Testis (tissue), 3 donors: ENCODE measurements around the gene CCDC158. TPM values are rescaled to one million over a fixed set of nuclear protein-coding genes. Genes with fewer than 3 reads are reported as not detected.

Source experiments
- DNase-seq: peaks from one replicate; pipeline ENCODE4 v3.0.0-alpha.2; 2019
- H3K27ac ChIP-seq, 2 donors: fragments of 200-600 bp; sonication (generic); one replicate each; pipeline ENCODE4 v1.5.1; 2019
- H3K27me3 ChIP-seq: fragments of 200-600 bp; sonication (generic); one replicate; pipeline ENCODE4 v1.5.1; 2019
- H3K36me3 ChIP-seq: fragments of 200-600 bp; sonication (generic); one replicate; pipeline ENCODE4 v1.5.1; 2017; ENCODE audit warnings: low read depth; ENCODE audit errors: missing control alignments
- H3K4me1 ChIP-seq: fragments of 200-600 bp; sonication (generic); one replicate; pipeline ENCODE4 v1.5.1; 2019
- H3K4me3 ChIP-seq, 2 donors: fragments of 200-600 bp; sonication (generic); one replicate each; pipeline ENCODE4 v1.5.1; 2017 to 2019
- H3K9me3 ChIP-seq: fragments of 200-600 bp; sonication (generic); one replicate; pipeline ENCODE4 v1.5.1; 2017
- POLR2A ChIP-seq: fragments of 450-650 bp; IDR thresholded peaks from one replicate; pipeline ENCODE4 v1.6.1; 2017; ENCODE audit warnings: antibody characterized with exemption, mild to moderate bottlenecking, moderate library complexity
- WGBS, 2 donors: methylation state at CpG; one replicate each; pipeline ENCODE4 v1.1.5; 2018; 5-methylcytosine and 5-hydroxymethylcytosine counted together
- intact Hi-C: fragments of 100-400 bp; cut with DNase I; formaldehyde crosslinking; loops from one replicate; pipeline ENCODE4 v1.15.1; 2023; ENCODE audit warnings: low total_unique reads
- polyA plus RNA-seq: library from polyadenylated mRNA; stranded (reverse); fragments of 350-450 nt; fragmentation: Illumina TruSeq; extraction: RNeasy Lipid Tissue Mini Kit (QIAGEN cat#74804); gene quantifications from one replicate; pipeline ENCODE4 v1.2.3, GENCODE V29; 2014; ENCODE audit warnings: low read depth, low replicate concordance; ENCODE audit not compliant: insufficient read depth
- total RNA-seq, 2 donors: library from RNA; depleted of rRNA; stranded (reverse); fragments of >200 nt; gene quantifications; one replicate each; pipeline ENCODE4 v1.2.3, GENCODE V29; 2016
- TF ChIP-seq, protein P1 (sequence below), 3 experiments: fragments of 450-650 bp in 2 of 3; fragments of 200-600 bp in 1 of 3; sonication (generic) in 1 of 3; IDR thresholded peaks; one replicate each; pipeline ENCODE4 v1.5.1; 2016 to 2019; ENCODE audit warnings: antibody characterized with exemption in 3 of 3, mild to moderate bottlenecking in 2 of 3, moderate library complexity in 1 of 3

The CCDC158 gene
- total and polyA plus RNA-seq, 3 donors from 2014 or later: 20.0 to 51.9 (median 39.2) TPM

DNA sequence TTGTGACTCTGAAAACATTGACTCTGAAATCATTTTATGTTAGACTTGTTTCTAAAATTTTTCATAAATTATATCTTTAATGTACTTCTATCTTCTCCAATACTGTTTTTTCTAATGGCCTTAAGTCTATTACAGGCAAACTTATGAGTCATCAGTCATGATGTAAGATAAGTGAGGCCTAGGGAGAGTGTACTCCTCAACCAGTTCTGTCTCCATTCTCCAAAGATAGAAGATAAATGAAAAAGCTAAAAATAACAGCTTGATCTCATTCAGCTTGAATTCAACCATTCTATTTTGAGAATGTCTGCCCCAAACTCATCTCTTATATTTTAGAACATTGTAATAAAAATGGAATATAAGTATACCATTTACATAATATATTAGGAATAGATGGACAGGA, 79.9 kb downstream of the CCDC158 start:
- DNase-seq: no peak
- TF ChIP-seq, protein P1, sequence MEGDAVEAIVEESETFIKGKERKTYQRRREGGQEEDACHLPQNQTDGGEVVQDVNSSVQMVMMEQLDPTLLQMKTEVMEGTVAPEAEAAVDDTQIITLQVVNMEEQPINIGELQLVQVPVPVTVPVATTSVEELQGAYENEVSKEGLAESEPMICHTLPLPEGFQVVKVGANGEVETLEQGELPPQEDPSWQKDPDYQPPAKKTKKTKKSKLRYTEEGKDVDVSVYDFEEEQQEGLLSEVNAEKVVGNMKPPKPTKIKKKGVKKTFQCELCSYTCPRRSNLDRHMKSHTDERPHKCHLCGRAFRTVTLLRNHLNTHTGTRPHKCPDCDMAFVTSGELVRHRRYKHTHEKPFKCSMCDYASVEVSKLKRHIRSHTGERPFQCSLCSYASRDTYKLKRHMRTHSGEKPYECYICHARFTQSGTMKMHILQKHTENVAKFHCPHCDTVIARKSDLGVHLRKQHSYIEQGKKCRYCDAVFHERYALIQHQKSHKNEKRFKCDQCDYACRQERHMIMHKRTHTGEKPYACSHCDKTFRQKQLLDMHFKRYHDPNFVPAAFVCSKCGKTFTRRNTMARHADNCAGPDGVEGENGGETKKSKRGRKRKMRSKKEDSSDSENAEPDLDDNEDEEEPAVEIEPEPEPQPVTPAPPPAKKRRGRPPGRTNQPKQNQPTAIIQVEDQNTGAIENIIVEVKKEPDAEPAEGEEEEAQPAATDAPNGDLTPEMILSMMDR (IDR thresholded peaks at IDR 0.05): no peak
- TF ChIP-seq POLR2A: no peak

DNA sequence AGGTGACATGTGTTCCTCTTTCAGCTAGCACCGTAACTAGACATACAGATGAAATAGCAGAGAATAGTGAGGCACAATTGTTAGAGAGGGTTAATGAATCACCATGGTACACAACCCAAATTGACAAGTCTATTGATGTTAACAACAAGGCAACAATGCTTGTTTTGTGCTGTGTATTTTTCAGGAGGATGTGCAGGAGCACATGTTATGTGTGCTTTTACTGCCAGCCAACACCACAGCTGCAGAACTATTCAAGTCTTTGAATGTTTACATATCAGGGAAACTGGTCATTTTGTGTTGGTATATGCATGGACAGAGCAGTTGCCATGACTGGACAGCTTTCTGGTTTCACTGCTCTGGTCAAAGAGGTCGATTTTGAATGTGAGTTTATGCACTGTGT, 81.6 kb downstream of the CCDC158 start:
- Histone ChIP-seq H3K4me3 (no peak overlapping the region), H3K36me3 (no peaks in the 10 kb centered on the region), H3K27ac (no peak overlapping the region), H3K27me3 (no peaks in the 10 kb centered on the region), H3K9me3 (no peaks in the 10 kb centered on the region), H3K4me1 (no peaks in the 10 kb centered on the region)
- TF ChIP-seq, protein P1 (IDR thresholded peaks at IDR 0.05): no peak
- TF ChIP-seq POLR2A: no peak
- intact Hi-C loops: no loop called here
- DNase-seq: no peak
- 72 to 77% methylated on average over 2 of the region's 2 CpGs for WGBS, 2 donors

More for the DNA sequence above, 79.9 kb downstream of the CCDC158 start:
- no peak overlapping the region for H3K4me3 ChIP-seq
- H3K27me3 ChIP-seq: no peaks in the 10 kb centered on the region
- intact Hi-C loops: no loop called here
- H3K27ac ChIP-seq: no peak overlapping the region
- H3K9me3 ChIP-seq: no peaks in the 10 kb centered on the region
- no peaks in the 10 kb centered on the region for H3K4me1 ChIP-seq
- no peaks in the 10 kb centered on the region for H3K36me3 ChIP-seq

DNA sequence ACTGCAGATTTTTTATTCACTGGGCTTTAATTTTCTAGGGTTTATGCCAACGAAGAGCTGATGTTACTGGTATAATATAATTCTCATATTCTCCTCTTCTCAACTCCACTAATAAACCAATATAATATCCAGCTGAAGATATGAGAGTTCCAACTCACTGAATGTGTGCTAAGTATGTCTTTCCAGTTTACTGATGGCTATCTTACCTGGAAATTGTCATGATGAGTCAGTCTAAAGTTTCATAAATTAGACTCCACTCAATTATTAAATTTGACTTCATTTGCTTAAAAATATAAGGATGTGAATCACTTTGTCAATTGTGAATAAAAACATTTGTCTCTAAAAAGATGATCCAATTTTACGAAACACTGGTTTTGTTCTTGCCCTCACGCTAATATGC, 86.1 kb downstream of the CCDC158 start:
- intact Hi-C loops: no loop called here
- H3K4me3 ChIP-seq: no peak overlapping the region
- no peak overlapping the region for H3K27ac ChIP-seq
- H3K9me3 ChIP-seq: no peaks in the 10 kb centered on the region
- no peaks in the 10 kb centered on the region for H3K27me3 ChIP-seq
- WGBS, 2 donors: 78 to 79% methylated on average over 3 of the region's 3 CpGs
- TF ChIP-seq POLR2A: no peak
- TF ChIP-seq, protein P1 (IDR thresholded peaks at IDR 0.05): no peak
- DNase-seq: no peak
- no peaks in the 10 kb centered on the region for H3K36me3 ChIP-seq
- no peaks in the 10 kb centered on the region for H3K4me1 ChIP-seq

DNA sequence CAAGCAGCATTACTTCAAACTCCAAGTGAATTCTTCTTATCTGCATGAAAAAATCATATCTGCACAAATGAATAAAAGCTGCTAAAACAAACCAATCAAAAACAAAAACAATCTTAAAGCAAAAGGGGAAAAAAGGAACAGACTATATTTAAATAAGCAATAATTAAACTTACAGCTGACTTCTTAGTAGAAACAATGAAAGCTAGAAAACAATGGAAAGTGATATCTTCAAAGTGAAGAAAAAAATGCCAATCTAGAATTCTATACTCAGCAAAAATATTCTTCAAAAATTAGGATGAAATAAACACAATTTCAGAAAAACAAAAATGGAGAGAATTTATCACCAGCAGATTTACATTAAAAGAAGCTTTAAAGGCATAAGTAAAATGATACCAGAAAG, 94.4 kb downstream of the CCDC158 start:
- no peak overlapping the region for H3K27ac ChIP-seq
- intact Hi-C loops: no loop called here

DNA sequence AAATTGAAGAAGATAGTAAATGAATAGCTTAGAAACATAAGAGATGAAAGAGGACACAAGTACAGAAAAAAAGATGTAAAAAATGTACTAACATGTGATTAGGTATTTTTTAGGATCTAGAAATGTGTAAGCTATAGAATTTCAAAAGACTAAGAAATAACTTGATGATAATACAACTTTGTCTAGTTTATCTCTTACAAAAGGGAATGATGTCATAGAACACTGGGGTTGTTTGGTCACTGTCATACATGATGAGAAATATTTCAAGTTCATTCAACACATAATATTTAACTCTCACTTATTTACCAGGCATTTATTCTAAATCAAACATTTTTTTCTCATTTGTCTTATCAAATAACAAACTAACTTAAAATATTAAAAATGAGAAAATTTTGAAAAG, 95.9 kb downstream of the CCDC158 start:
- TF ChIP-seq, protein P1 (IDR thresholded peaks at IDR 0.05): no peak
- no peak for TF ChIP-seq POLR2A
- no peaks in the 10 kb centered on the region for H3K36me3 ChIP-seq
- intact Hi-C loops: no loop called here
- no peak overlapping the region for H3K4me3 ChIP-seq
- H3K9me3 ChIP-seq: no peaks in the 10 kb centered on the region
- no peak overlapping the region for H3K27ac ChIP-seq
- H3K27me3 ChIP-seq: no peaks in the 10 kb centered on the region
- no peaks in the 10 kb centered on the region for H3K4me1 ChIP-seq
- DNase-seq: no peak

More for the DNA sequence above, 94.4 kb downstream of the CCDC158 start:
- no peak overlapping the region for H3K4me3 ChIP-seq
- TF ChIP-seq POLR2A: no peak
- TF ChIP-seq, protein P1 (IDR thresholded peaks at IDR 0.05): no peak
- H3K9me3 ChIP-seq: no peaks in the 10 kb centered on the region
- no peaks in the 10 kb centered on the region for H3K36me3 ChIP-seq
- no peaks in the 10 kb centered on the region for H3K4me1 ChIP-seq
- no peak for DNase-seq
- H3K27me3 ChIP-seq: no peaks in the 10 kb centered on the region
